Thyroid gland (tissue), 4 donors: ENCODE results near the gene HBG1.

Experiments
- CTCF ChIP-seq, 6 experiments: fragments of 200-600 bp in 3 of 6; fragments of 450-650 bp in 3 of 6; sonication (generic) in 3 of 6; IDR thresholded peaks; one replicate each; pipeline ENCODE4 v1.5.1; 2016 to 2019; ENCODE audit warnings: antibody characterized with exemption in 6 of 6, mild to moderate bottlenecking in 2 of 6, inconsistent platforms in 1 of 6, moderate library complexity in 1 of 6
- POLR2A ChIP-seq, 2 donors: fragments of 450-650 bp; IDR thresholded peaks; one replicate each; pipeline ENCODE4 v1.6.1; 2017; ENCODE audit warnings: antibody characterized with exemption in 2 of 2, mild to moderate bottlenecking in 2 of 2, moderate library complexity in 1 of 2

DNA sequence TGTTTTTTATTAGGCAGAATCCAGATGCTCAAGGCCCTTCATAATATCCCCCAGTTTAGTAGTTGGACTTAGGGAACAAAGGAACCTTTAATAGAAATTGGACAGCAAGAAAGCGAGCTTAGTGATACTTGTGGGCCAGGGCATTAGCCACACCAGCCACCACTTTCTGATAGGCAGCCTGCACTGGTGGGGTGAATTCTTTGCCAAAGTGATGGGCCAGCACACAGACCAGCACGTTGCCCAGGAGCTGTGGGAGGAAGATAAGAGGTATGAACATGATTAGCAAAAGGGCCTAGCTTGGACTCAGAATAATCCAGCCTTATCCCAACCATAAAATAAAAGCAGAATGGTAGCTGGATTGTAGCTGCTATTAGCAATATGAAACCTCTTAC lies 24.2 kb downstream of the HBG1 start:
- TF ChIP-seq POLR2A (IDR thresholded peaks at IDR 0.05) (no peak), CTCF (IDR thresholded peaks at IDR 0.05) (no peak)
